ENCODE measurements around the gene PAIP1. TPM values are rescaled to one million over a fixed set of nuclear protein-coding genes. Genes with fewer than 3 reads are reported as not detected.
A peak's percentile ranks its signal among the peaks of the same experiment; 100 is the strongest.

Gene PAIP1
- total RNA-seq, 1 donor from 2014 or later = 111 TPM

GRCh38 chr5:43497311-43498104 lies 59.4 kb downstream of the PAIP1 start:
- no peak for TF ChIP-seq CTCF (conservative IDR thresholded peaks at IDR 0.05)
- no peaks in the 10 kb centered on the region for H3K27me3 Mint-ChIP-seq (ENCODE audit: low read depth)
- DNase-seq (ENCODE audit: low read depth, low spot score) = no peak
- no peak overlapping the region for H3K27ac Mint-ChIP-seq (ENCODE audit: unreplicated experiment)
- no peak overlapping the region for H3K4me3 Mint-ChIP-seq
- H3K4me1 Mint-ChIP-seq = no peaks in the 10 kb centered on the region
- H3K9me3 Mint-ChIP-seq = no peaks in the 10 kb centered on the region
- H3K36me3 Mint-ChIP-seq (ENCODE audit: low read depth) = peaks cover 2% of the 10 kb centered on the region

GRCh38 chr5:43491326-43491725 lies 65.6 kb downstream of the PAIP1 start:
- no peak for DNase-seq (ENCODE audit: low read depth, low spot score)
- H3K27ac Mint-ChIP-seq (ENCODE audit: unreplicated experiment) = no peak overlapping the region
- H3K27me3 Mint-ChIP-seq (ENCODE audit: low read depth) = no peaks in the 10 kb centered on the region
- no peaks in the 10 kb centered on the region for H3K36me3 Mint-ChIP-seq (ENCODE audit: low read depth)
- TF ChIP-seq CTCF (conservative IDR thresholded peaks at IDR 0.05) = no peak
- H3K4me1 Mint-ChIP-seq = no peaks in the 10 kb centered on the region
- no peaks in the 10 kb centered on the region for H3K9me3 Mint-ChIP-seq
- no peak overlapping the region for H3K4me3 Mint-ChIP-seq

- Mint-ChIP-seq H3K27ac (ENCODE audit: unreplicated experiment) (no peak overlapping the region), H3K4me1 (peaks cover 21% of the 10 kb centered on the region)
Observed at GRCh38 chr5:43486353-43486752, 70.5 kb downstream of the PAIP1 start.

GRCh38 chr5:43485406-43485805 lies 71.5 kb downstream of the PAIP1 start:
- TF ChIP-seq CTCF (conservative IDR thresholded peaks at IDR 0.05) = no peak
- Mint-ChIP-seq H3K4me1 (peaks cover 21% of the 10 kb centered on the region), H3K4me3 (peak overlapping the region; percentile 61), H3K9me3 (no peaks in the 10 kb centered on the region), H3K27me3 (ENCODE audit: low read depth) (no peaks in the 10 kb centered on the region), H3K27ac (ENCODE audit: unreplicated experiment) (no peak overlapping the region), H3K36me3 (ENCODE audit: low read depth) (no peaks in the 10 kb centered on the region)
- DNase-seq (ENCODE audit: low read depth, low spot score) = no peak

More at GRCh38 chr5:43486353-43486752, 70.5 kb downstream of the PAIP1 start:
- no peak for TF ChIP-seq CTCF (conservative IDR thresholded peaks at IDR 0.05)
- DNase-seq (ENCODE audit: low read depth, low spot score) = no peak
- Mint-ChIP-seq H3K27me3 (ENCODE audit: low read depth) (no peaks in the 10 kb centered on the region), H3K36me3 (ENCODE audit: low read depth) (no peaks in the 10 kb centered on the region), H3K4me3 (no peak overlapping the region), H3K9me3 (no peaks in the 10 kb centered on the region)

GRCh38 chr5:43484106-43484849 lies 72.6 kb downstream of the PAIP1 start:
- Mint-ChIP-seq H3K9me3 (no peaks in the 10 kb centered on the region), H3K27ac (ENCODE audit: unreplicated experiment) (peak overlapping the region; percentile 99), H3K36me3 (ENCODE audit: low read depth) (no peaks in the 10 kb centered on the region), H3K4me1 (peaks cover 21% of the 10 kb centered on the region), H3K4me3 (peak overlapping the region; percentile 98), H3K27me3 (ENCODE audit: low read depth) (no peaks in the 10 kb centered on the region)
- DNase-seq (ENCODE audit: low read depth, low spot score) = peak; percentile 80
- peak; percentile 79 for TF ChIP-seq CTCF (conservative IDR thresholded peaks at IDR 0.05)

Measured in neural crest cell (in vitro differentiated cells).